Mesenchymal stem cell (in vitro differentiated cells and primary cell): ENCODE data around the gene MUCL3.
A peak's percentile ranks its signal among the peaks of the same experiment; 100 is the strongest.
"Not testable (repeated sequence)": the region's sequence is repeated elsewhere in the genome, so short reads cannot be mapped to it uniquely, and the experiment has no call there.

Source experiments
- DNase-seq: peaks from one replicate; pipeline ENCODE4 v3.0.0-alpha.2; 2013
- H2AFZ ChIP-seq: one replicate; pipeline ENCODE4 v1.6.1; 2013; ENCODE audit warnings: low read depth, mild to moderate bottlenecking, control low read depth, inconsistent platforms, low read length, moderate library complexity
- H2AK5ac ChIP-seq: 2 replicates; pipeline ENCODE4 v1.6.1; 2013; ENCODE audit warnings: low read length, moderate library complexity, mild to moderate bottlenecking, inconsistent platforms; ENCODE audit not compliant: severe bottlenecking
- H2BK120ac ChIP-seq: one replicate; pipeline ENCODE4 v1.6.1; 2013; ENCODE audit warnings: low read depth, mild to moderate bottlenecking, inconsistent platforms, low read length, moderate library complexity
- H2BK12ac ChIP-seq, 2 experiments: one replicate each; pipeline ENCODE4 v1.6.1; 2013; ENCODE audit warnings: inconsistent platforms in 2 of 2, low read length in 2 of 2, mild to moderate bottlenecking in 2 of 2, moderate library complexity in 2 of 2, control low read depth in 1 of 2
- H2BK15ac ChIP-seq: one replicate; pipeline ENCODE4 v1.6.1; 2013; ENCODE audit warnings: mild to moderate bottlenecking, low read depth, inconsistent platforms; ENCODE audit not compliant: poor library complexity, severe bottlenecking
- H2BK5ac ChIP-seq: 2 replicates; pipeline ENCODE4 v1.6.1; 2013; ENCODE audit warnings: low read depth, mild to moderate bottlenecking, low read length, control low read depth, inconsistent platforms; ENCODE audit not compliant: poor library complexity, severe bottlenecking
- H3K14ac ChIP-seq, 2 experiments: one replicate each; pipeline ENCODE4 v1.6.1; 2013; ENCODE audit warnings: inconsistent platforms in 2 of 2, low read length in 2 of 2, control low read depth in 1 of 2, mild to moderate bottlenecking in 1 of 2, moderate library complexity in 1 of 2
- H3K18ac ChIP-seq, 2 experiments: one replicate each; pipeline ENCODE4 v1.6.1; 2013; ENCODE audit warnings: inconsistent platforms in 2 of 2, low read length in 2 of 2, control low read depth in 1 of 2, low read depth in 1 of 2, mild to moderate bottlenecking in 1 of 2
- H3K23ac ChIP-seq, 2 experiments: one replicate each; pipeline ENCODE4 v1.6.1; 2013; ENCODE audit warnings: inconsistent platforms in 2 of 2, low read length in 2 of 2, mild to moderate bottlenecking in 2 of 2, moderate library complexity in 2 of 2, control low read depth in 1 of 2
- H3K27ac ChIP-seq: 2 replicates; pipeline ENCODE4 v1.5.1; 2013; ENCODE audit warnings: mild to moderate bottlenecking, moderate library complexity, low read length, control low read depth, inconsistent platforms; ENCODE audit not compliant: poor library complexity, severe bottlenecking
- H3K27me3 ChIP-seq, 2 experiments: 2 replicates each; pipeline versions ENCODE4 v1.6.1 to v1.7.0; 2013; ENCODE audit warnings: low read length in 2 of 2, mild to moderate bottlenecking in 2 of 2, moderate library complexity in 2 of 2, control low read depth in 1 of 2, inconsistent platforms in 1 of 2; ENCODE audit not compliant: control insufficient read depth in 1 of 2, insufficient read depth in 1 of 2
- H3K36me3 ChIP-seq, 2 experiments: 2 replicates each; pipeline versions ENCODE4 v1.6.1 to v1.7.0; 2013; ENCODE audit warnings: low read length in 2 of 2, control low read depth in 1 of 2, inconsistent platforms in 1 of 2, low read depth in 1 of 2, mild to moderate bottlenecking in 1 of 2; ENCODE audit not compliant: insufficient read depth in 2 of 2, control insufficient read depth in 1 of 2
- H3K4ac ChIP-seq, 2 experiments: one replicate each; pipeline ENCODE4 v1.6.1; 2013; ENCODE audit warnings: inconsistent platforms in 2 of 2, low read length in 2 of 2, mild to moderate bottlenecking in 2 of 2, moderate library complexity in 2 of 2, control low read depth in 1 of 2, low read depth in 1 of 2
- H3K4me1 ChIP-seq: 2 replicates; pipeline ENCODE4 v1.6.1; 2013; ENCODE audit warnings: low read depth, low read length, control low read depth; ENCODE audit not compliant: control insufficient read depth, insufficient read depth
- H3K4me2 ChIP-seq: 2 replicates; pipeline ENCODE4 v1.6.1; 2013; ENCODE audit warnings: low read length, mild to moderate bottlenecking, inconsistent platforms; ENCODE audit not compliant: poor library complexity, severe bottlenecking
- H3K4me3 ChIP-seq, 2 experiments: 2 replicates each; pipeline versions ENCODE4 v1.5.1 to v1.7.0; 2013; ENCODE audit warnings: low read length in 2 of 2, mild to moderate bottlenecking in 2 of 2, control low read depth in 1 of 2, low read depth in 1 of 2; ENCODE audit not compliant: insufficient read depth in 1 of 2
- H3K79me1 ChIP-seq: replicated peaks from 2 replicates; pipeline ENCODE4 v1.6.1; 2013; ENCODE audit warnings: mild to moderate bottlenecking, control low read depth, low read length, inconsistent platforms; ENCODE audit not compliant: poor library complexity, severe bottlenecking
- H3K9ac ChIP-seq: 2 replicates; pipeline ENCODE4 v1.7.0; 2013; ENCODE audit warnings: mild to moderate bottlenecking, low read length, moderate library complexity
- H3K9me3 ChIP-seq: 2 replicates; pipeline ENCODE4 v1.7.0; 2013; ENCODE audit warnings: mild to moderate bottlenecking, low read length; ENCODE audit not compliant: control insufficient read depth
- H4K8ac ChIP-seq: one replicate; pipeline ENCODE4 v1.6.1; 2013; ENCODE audit warnings: inconsistent platforms, mild to moderate bottlenecking, low read length, moderate library complexity
- H4K91ac ChIP-seq: one replicate; pipeline ENCODE4 v1.6.1; 2013; ENCODE audit warnings: mild to moderate bottlenecking, low read length, inconsistent platforms
- WGBS: methylation state at CpG from one replicate; pipeline ENCODE4 v1.1.7; 2013; ENCODE audit warnings: mixed read lengths; 5-methylcytosine and 5-hydroxymethylcytosine counted together

MUCL3 gene

DNA sequence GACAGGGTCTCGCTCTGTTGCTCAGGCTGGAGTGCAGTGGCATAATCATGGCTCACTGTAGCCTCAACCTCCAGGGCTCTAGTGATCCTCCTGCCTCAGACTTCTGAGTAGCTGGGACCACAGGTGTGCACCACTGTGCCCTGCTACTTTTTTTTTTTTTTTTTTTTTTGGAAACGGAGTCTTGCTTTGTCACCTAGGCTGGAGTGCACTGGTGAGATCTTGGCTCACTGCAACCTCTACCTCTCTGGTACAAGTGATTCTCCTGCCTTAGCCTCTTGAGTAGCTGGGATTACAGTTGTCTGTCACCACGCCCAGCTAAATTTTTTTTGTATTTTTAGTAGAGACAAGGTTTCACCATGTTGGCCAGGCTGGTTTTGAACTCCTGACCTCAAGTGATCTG, 13.7 kb upstream of the MUCL3 start:
- not testable (repeated sequence) for H3K4ac ChIP-seq, H2BK12ac ChIP-seq, H3K23ac ChIP-seq, H3K27ac ChIP-seq, H4K8ac ChIP-seq, H2AFZ ChIP-seq, H3K18ac ChIP-seq, H4K91ac ChIP-seq, H3K14ac ChIP-seq, H2BK15ac ChIP-seq, DNase-seq, H3K9ac ChIP-seq, H3K79me1 ChIP-seq, H3K4me2 ChIP-seq, H2BK120ac ChIP-seq, H2AK5ac ChIP-seq, H2BK5ac ChIP-seq, H3K4me3 ChIP-seq
- Histone ChIP-seq H3K4me1 (peaks cover 47% of the 10 kb centered on the region), H3K36me3 (peaks cover 38 to 49% of the 10 kb centered on the region in 2 experiments), H3K9me3 (peaks cover 13% of the 10 kb centered on the region), H3K27me3 (peaks cover 0 to 18% of the 10 kb centered on the region in 2 experiments)
- WGBS, result 95% methylated on average over 2 of the region's 3 CpGs

DNA sequence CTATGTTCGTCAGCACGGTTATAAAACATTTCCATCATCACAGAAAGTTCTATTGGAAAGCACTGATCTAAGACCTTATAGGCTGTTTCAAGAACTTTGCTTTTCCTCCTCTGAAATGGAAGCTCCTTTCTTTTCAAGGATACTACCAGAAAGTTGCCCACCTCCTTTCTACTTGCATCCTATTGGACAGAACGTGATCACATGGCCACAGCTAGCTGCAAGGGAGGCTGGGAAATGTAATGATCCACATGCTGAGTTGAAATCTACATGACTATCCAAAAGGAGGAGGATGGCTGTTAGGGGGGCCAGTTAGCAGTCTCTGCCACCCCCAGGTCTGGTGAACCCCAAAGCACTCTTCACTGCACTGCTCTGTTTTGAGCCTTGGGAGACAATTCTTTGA, 12.1 kb upstream of the MUCL3 start:
- H3K36me3 ChIP-seq, result peaks cover 22 to 33% of the 10 kb centered on the region in 2 experiments
- H3K4me3 ChIP-seq, result no peak overlapping the region
- no peak overlapping the region for H3K23ac ChIP-seq
- H3K9ac ChIP-seq, result no peak overlapping the region
- DNase-seq, result no peak
- H2AK5ac ChIP-seq, result no peak overlapping the region
- H3K4ac ChIP-seq, result no peak overlapping the region
- H3K18ac ChIP-seq, result no peak overlapping the region
- H3K79me1 ChIP-seq, result no peaks in the 10 kb centered on the region
- no peak overlapping the region for H2AFZ ChIP-seq
- WGBS, result 98% methylated on average over 3 of the region's 3 CpGs
- H4K8ac ChIP-seq, result no peak overlapping the region
- peaks cover 0 to 29% of the 10 kb centered on the region in 2 experiments for H3K27me3 ChIP-seq
- no peak overlapping the region for H3K27ac ChIP-seq
- no peak overlapping the region for H2BK15ac ChIP-seq
- H4K91ac ChIP-seq, result no peak overlapping the region
- H3K14ac ChIP-seq, result no peak overlapping the region
- H2BK12ac ChIP-seq, result no peak overlapping the region
- no peak overlapping the region for H2BK120ac ChIP-seq
- no peak overlapping the region for H2BK5ac ChIP-seq
- H3K9me3 ChIP-seq, result peaks cover 13% of the 10 kb centered on the region
- peaks cover 43% of the 10 kb centered on the region for H3K4me1 ChIP-seq
- H3K4me2 ChIP-seq, result no peak overlapping the region

DNA sequence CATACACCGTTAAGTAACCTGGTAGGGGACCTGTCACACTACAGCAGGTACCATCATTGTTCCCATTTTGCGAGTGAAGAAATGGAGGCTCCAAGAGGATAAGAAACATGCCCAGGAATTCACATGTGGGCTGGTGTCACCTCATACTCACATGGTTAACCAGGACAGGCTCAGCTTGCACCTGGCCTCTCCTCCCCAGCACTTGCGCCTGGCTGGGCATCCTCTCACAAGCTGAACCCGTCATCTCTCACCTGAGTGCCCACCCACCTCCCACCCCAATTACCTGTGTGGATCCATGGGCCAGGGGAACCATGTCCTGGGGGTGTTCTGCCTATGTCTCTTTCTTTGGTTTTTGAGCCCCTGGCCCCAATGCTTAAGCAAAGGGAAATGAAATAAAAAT, 10.3 kb upstream of the MUCL3 start:
- Histone ChIP-seq H3K4ac (no peak overlapping the region), H2BK5ac (no peak overlapping the region), H3K27me3 (peaks cover 0 to 41% of the 10 kb centered on the region in 2 experiments), H3K14ac (no peak overlapping the region), H3K9ac (no peak overlapping the region), H2BK15ac (no peak overlapping the region), H4K91ac (no peak overlapping the region), H2AK5ac (peak overlapping the region; percentile 47), H2AFZ (no peak overlapping the region), H2BK120ac (no peak overlapping the region), H3K4me3 (no peak overlapping the region), H4K8ac (no peak overlapping the region), H3K27ac (no peak overlapping the region), H3K36me3 (peaks cover 13 to 20% of the 10 kb centered on the region in 2 experiments), H3K4me2 (no peak overlapping the region), H3K18ac (no peak overlapping the region), H3K79me1 (no peaks in the 10 kb centered on the region), H2BK12ac (no peak overlapping the region), H3K9me3 (peaks cover 13% of the 10 kb centered on the region), H3K4me1 (peaks cover 40% of the 10 kb centered on the region), H3K23ac (no peak overlapping the region)
- no peak for DNase-seq
- WGBS, result 94% methylated on average over 4 of the region's 4 CpGs

DNA sequence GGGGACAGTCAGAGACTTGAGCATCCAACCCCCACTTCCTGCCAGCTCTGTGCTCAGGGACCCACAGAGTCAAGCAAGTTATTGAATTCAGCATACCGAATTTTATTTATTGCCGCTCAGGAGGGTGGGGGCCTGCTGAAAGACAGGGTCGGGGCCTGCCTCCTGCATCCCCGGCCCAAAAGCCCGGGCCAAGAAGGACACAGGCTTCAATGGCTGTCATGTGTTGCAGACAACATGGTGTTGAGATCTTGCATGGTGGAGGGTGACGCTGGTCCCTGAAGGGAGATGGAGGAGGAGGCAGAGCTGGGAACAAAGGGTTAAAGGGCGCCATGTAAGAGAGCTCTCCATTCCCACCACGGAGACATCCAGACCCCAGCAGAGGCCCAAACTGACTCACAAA, 9.5 kb upstream of the MUCL3 start:
- Histone ChIP-seq H3K27me3 (peaks cover 0 to 47% of the 10 kb centered on the region in 2 experiments), H2BK120ac (no peak overlapping the region), H3K4me3 (no peak overlapping the region), H4K8ac (no peak overlapping the region), H2BK15ac (no peak overlapping the region), H3K9me3 (peaks cover 13% of the 10 kb centered on the region), H3K27ac (no peak overlapping the region), H3K4me1 (peaks cover 36% of the 10 kb centered on the region), H2BK5ac (no peak overlapping the region), H2AFZ (no peak overlapping the region), H4K91ac (no peak overlapping the region), H3K4me2 (no peak overlapping the region), H3K14ac (no peak overlapping the region), H3K36me3 (peaks cover 6 to 12% of the 10 kb centered on the region in 2 experiments), H2AK5ac (peak overlapping the region; percentile 7), H3K23ac (no peak overlapping the region), H3K18ac (no peak overlapping the region), H3K9ac (no peak overlapping the region), H2BK12ac (no peak overlapping the region), H3K4ac (no peak overlapping the region), H3K79me1 (no peaks in the 10 kb centered on the region)
- DNase-seq, result no peak
- 71% methylated on average over 8 of the region's 8 CpGs for WGBS
